UCSD-AML1 (cell line): Measurements from ENCODE around the gene CDK4.

Experiments used
- DNase-seq: peaks from one replicate; lab custom pipeline; 2025; ENCODE audit not compliant: unreplicated experiment; lab: John Stamatoyannopoulos, UW

The CDK4 gene

DNA sequence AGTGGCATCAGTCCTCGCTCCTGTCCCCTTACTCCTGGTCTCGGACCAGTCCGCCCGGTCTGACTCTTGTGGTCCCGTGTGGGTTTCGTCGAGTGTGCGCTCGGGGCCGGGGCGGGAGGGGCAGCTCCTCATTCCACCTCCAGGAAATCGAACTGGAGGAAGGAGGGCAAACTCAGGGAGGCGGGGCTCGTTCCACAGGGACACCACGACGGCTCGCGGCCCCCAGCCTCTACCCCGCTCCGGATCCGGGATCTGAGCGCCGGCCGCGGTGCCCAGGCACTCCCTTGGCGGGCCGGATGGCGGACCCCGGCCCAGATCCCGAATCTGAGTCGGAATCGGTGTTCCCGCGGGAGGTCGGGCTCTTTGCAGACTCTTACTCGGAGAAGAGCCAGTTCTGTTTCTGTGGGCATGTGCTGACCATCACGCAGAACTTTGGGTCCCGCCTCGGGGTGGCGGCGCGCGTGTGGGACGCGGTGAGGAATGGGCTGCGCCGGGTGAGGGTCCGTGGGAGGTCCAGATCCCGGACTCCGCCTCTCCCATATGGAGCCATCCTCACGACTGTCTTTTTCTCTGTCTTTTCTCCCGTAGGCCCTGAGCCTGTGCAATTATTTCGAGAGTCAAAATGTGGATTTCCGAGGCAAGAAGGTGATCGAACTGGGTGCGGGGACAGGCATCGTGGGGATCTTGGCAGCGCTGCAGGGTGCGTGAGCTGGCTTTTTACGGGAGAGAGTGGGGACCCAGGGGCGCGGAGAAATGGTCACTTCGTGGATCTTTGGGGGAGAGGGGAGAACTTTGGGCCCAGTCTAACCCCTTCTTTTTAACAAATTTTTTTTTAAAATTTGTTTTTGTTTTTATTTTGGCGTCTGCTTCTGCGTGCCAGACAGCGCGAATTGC, 20.6 kb upstream of the CDK4 start, which contains the start of gene EEF1AKMT3:
EEF1AKMT3 (plus strand) TSS at position 186 of the 894 bp plus-strand sequence; CDS start at position 297, 111 bp downstream.
- peak; percentile 83 for DNase-seq

DNA sequence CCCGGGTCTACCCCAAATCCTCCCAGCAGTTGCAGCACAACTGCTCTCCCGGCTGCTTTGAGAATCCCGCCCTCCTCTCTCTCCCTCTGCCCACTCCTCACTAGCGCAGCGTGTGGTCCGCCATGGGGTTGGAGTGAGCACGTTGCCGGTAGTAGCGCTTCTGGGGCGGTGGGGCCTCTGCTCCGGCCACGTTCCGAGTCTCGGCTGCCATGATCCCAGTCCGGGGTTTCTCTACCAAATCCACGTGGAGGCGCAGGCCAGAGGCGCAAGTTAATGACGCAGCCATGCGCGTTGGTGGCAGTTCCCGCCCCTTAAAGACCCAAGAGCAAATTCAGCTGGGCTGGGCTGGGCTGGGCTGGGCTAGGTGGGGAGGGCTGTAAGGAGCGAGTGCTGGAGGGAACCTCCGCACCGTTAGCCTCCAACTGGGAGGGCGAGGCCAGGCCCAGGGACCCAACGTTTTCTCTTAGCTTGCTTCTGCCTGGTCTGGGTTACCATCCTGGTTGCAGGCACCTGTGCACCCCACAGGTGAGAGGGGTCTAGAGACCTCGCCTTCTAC, 19.8 kb upstream of the CDK4 start, which contains the start of gene METTL1:
METTL1 (minus strand) TSS at position 233 of the 556 bp plus-strand sequence; CDS start at position 211, 22 bp downstream.
- peak; percentile 95 for DNase-seq

DNA sequence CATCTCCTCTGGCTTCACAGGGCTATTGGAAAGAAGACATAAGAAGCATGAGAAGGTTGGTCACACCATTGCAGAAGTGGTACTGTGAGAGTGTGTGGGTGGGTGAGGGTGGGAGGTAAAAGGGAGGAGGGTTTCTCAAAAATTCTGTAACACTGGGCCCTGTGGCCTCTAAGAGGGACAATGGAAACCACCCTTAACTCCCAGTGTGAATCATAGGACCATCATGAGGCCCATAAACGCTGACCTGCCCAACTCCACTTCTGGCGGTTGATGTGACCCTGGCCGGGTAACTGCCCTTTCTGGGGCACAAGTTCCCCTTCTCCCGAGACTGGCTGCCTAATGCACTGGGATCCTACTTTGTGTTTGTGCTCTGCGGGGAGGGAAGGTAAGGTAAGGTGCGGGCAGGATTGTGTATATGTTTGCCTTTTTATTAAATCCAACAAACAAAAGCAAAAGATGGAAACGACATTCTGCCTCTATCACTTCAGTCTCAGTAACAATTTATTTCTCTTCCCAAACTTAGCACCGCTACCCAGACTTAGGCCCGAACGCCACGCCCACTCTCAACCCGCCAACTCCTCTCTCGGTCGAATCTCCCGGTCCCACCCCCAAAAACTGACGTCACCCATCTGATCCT, 19.2 kb upstream of the CDK4 start:
- DNase-seq, result peak; percentile 94

DNA sequence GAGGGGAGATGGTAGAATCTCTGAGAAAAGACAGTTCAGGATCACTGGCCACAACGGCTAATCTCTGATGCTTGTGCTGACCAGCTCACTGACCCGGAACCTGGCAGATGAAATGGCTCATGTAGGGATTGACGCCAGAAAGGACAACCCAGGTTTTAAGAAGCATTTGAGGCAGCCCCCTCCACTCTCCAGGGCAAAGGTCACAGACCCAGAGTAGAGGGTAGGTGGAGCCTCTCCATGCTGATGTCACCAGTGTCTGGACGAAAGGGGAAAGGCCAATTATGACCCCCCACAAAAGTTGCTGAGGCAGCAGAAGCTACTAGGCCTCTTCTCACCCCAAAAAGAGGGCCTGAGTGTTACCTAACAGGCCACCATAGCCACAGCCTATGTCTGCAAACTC, 18.6 kb upstream of the CDK4 start:
- DNase-seq, result no peak

DNA sequence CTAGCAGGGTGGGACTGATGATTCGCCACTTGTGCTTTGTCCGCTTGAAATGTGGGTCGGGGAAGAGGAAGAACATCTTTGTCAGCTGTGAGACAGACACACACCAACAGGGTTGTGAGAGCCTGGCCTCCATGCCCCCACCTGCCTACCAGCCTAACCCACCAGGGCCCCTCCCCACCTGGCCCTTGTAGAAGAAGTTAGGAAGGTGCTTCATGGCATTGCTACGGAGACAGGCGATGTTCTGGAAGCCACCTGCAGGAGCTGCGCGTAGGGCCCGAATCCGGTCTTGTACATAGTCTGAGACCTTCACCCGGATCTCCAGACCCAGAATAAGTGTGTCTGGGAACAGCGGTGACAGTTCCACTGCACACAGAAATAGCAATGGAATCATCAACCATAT, 17.5 kb upstream of the CDK4 start:
- DNase-seq, result no peak

DNA sequence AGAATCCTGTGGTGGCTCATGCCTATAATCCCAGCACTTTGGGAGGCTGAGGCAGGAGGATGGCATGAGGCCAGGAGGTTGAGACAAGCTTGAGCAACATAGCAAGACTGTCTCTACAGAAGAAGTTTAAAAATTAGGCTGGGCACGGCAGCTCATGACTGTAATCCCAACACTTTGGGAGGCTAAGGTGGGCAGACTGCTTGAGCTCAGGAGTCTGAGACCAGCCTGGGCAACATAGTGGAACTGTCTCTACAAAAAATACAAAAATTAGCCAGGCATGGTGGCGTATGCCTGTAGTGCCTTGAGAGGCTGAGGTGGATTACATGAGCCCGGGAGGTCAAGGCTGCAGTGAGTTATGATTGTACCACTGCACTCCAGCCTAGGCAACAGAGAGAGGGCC, 15.8 kb upstream of the CDK4 start:
- no peak for DNase-seq

DNA sequence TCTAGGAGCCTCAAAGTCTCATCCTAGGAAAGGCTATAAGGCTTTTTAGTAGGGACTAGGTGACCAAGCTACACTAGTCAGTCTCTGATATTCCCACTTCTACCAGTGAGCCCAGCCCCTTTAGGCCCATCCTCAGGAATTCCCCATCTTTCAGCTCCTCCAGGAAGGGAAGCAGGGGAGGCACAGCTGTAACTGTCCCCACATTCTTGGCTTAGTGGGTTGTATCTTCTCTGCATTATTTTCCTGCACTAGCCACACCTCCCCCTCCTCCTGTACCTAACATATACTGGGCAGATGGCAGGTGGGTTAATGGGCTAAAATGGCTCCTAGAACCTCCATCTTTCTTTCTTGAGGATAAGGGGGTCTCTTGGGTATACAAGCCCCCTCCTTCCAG, 15.2 kb upstream of the CDK4 start:
- DNase-seq, result no peak

DNA sequence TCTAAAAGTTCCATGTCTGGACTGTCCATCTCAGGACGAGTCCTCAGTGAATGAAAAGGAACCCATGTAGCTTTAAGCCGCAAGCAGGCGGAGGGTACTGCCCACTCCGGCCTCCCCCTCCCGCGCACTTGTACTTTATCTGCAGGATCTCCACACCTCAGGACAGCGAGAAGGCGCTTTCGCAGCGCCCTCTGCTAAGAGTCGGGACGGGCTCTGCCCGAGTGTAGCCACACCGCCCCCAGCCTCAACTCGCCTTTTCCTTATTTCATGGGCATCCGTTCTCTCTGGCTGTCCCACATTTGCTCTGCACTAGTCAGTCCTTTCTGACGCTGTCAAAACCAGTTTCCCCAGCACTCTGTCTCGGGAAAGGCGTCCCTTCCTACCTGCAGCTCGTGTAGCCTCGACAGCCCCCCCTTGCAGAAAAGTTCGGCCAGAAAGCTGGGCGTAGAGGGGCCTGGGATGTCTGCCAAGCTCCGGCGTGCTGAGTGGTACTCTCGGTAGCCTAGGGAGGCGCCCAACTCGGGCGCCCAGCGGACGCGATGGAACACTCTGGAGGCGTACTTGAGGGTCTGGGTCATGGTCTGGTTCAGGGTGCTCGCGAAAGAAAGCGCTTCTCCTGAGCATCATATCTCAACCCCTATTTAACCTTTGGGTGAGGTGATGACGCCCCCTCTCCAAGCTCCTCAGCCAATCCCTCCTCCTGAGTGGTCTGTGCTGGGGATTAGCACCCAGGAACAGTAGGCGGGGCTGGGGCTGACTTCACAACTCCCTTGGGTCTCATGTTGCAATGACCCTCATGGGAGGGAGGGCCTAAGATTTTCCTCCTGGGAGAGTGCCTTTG, 14.6 kb upstream of the CDK4 start, which contains the start of gene CYP27B1:
CYP27B1 (minus strand) TSS at position 615 of the 841 bp plus-strand sequence; CDS start at position 578, 37 bp downstream.
- DNase-seq, result no peak

DNA sequence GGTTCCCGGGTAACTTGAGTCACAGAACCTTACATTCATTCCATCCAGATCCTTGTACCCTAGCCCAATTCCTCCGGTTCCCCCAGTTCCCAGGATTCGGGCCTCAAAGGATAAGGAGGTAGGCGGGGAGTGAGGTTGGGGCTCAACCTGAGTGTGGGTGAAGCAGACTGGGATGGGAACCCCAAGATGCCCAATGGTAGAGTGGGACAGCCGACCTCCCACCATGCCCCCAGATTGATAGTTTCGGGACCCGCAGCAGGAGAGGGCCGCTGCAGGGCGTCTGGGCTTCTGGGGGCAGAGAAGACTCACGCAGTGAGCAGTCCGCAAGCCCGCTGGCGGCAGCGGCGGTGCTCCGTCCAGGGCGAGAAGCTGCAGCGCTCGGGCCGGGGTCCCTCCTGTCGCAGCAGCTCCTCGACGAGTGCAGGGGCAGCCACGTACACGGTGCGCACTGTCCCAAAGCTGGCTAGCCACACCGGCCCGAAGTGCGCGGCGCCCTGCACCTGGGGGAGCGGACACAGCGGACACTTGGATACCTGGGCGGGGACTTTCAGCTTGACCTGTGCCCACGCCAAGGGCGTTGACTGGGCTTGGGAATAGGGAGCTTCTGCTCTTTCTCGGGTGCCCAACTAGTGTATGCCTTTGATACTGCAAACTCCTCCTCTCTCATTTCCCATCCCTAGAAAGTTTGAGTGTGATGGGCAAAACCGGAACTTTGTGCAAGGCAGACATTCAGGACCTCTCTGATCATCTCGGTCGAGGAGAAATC, 13.8 kb upstream of the CDK4 start:
- no peak for DNase-seq

DNA sequence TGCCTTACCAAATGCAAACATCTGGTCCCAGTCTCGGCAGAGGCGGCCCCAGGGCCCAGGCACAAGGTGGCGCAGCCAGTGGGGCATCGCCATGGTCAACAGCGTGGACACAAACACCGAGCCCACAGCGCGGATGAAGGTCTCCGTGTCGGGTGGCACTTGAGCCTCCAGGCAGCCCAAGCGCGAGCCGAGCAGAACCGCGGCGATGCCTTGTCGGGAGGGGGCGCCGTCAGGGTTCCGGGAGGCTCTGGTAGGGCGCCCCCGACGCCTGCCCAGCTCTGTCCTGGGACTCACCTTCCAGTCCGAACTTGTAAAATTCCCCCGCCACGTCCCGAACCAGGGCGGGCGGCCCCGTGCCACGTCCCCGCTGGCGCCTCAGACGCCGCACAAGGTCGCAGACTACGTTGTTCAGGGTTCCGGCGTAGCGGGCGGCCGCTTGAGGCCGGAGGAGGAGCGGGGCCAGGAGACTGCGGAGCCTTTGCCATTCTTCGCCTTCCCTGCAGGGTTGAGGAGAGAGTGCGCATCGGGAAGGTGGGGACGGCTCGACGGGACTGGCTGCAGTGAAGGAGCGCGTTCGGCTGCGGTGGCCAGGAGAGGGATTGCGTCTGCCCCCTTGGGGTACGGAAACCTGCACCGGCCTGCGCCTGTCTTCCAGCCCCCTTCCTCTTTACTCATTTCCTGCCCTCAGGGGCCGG, 13.0 kb upstream of the CDK4 start:
- DNase-seq, result peak; percentile 34

DNA sequence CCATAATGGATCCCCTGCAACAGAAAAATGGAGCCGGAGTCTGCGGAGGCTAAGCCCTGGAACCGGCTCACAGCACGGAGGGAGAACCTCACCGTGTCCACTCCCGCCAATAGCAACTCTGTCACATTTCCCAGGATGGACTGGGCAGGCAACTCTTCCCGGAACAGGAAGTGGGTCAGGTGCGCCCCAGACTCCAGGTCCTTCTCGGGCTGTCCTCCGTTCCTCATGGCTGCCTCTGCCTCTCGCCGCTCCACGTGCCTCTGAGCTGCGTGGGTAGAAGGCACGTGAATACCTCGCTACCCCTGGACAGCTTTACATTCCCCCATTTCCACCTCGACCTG, 12.5 kb upstream of the CDK4 start:
- DNase-seq, result no peak

DNA sequence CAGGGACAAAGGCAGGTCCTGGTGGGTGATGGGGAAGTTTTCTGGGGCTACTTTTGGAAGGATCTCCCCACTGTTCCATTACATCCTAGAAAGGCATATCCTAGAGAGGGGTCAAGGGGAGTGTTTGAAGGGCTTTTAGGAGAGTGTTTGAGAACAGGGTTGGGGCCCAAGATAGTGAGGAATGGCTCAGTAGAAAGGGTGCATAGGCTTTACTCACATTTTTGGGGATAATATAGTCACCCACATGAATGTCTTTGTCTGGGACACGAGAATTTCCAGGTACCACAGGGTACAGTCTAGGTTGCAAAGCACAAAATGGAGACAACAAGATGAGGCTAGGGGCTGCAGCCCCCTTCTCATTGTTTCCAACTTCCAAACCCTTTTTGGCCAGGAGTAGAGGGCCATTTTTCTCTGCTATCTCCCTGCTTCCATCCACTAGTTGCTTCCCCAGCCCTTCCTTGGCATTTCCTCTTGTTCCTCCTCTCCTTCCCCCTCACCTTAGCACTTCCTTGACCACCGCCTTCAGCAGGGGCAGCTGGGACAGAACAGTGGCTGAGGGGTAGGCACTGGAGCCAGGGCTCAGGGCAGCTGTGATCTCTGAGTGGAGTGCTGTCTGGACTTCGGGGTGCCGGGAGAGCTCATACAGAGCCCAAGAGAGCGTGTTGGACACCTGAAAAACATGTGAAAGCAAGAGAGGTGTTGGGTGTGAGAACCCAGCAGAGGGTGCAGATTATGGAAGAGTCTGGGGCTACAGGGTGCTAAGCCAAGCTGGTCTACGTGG, 12.0 kb upstream of the CDK4 start:
- no peak for DNase-seq

DNA sequence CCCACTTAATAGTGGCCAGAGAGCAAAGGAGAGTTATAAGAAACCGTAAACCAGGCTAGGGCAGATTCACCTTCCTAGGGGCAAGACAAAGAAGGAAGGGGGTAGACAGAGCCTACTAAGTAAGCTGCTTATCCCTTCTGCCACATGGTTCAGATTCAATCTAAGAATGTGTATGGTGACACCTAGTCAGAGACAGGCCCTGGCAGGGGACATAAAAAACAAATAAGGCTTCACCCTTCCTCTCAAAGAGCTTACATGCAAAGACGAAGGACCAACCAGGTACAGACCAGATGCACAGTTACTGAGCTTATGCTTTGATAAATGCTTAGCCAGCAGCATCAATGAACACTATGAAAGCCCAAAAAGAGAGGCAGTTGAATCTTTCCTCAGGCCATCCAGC, 10.4 kb upstream of the CDK4 start:
- DNase-seq, result no peak

DNA sequence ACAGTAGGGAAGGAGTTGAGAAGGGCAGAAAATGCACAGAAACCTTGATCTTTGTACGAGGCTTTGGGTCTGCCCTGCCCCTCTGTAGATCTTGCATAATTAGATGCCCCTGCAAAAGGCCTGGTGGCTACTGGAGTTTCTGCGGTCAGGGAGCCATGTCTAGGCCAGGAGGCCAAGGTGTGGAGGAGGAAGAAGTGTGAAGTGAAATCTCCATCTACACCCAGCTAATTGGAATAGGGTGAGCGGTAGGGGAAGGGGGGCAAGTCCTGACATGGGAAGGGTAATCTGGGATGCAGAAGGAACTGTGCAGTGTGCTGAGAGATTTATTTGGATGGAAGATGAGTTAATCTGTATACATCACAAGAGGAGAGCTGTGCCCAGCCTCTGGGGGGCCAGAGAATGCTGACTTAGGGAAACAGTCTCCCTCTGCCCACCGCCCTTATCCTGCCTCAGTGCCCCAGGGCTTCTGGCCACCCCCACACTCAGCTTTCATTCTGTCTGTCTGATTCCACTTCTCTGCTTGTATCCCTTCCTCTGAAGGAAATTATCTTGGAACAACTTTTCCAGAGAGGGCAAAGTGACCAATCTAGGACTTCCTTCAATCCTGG, 9.4 kb upstream of the CDK4 start:
- DNase-seq, result no peak

DNA sequence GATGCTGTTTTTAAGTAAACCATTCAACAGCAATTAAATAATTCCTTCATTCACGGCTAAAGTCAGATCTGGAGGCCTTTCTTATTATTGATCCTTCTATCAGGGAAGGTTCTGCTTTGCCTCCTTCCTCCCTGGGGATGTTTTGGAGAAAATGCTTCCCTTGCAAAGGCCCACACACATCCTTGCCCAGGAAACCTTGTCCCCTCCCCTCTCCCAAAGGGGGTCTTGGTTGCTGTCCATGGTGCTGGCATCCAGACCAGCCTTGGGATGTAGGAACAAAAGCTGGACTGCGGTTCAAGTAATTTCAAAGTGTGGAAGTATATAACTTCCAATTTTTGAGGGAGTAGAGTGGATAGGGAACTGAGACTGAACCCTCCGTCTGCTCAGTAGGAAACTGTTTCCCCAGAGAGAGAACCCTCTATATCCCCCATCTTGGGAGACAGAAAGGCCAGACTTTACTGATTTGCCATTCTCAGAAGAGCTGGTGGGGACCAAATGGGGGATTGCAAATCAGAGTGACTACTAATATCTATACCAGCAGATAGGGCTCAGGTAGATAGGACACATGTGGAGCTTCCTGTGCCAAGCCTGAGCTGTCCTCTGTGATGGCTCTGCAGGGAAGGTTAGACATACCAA, 8.4 kb upstream of the CDK4 start:
- no peak for DNase-seq

DNA sequence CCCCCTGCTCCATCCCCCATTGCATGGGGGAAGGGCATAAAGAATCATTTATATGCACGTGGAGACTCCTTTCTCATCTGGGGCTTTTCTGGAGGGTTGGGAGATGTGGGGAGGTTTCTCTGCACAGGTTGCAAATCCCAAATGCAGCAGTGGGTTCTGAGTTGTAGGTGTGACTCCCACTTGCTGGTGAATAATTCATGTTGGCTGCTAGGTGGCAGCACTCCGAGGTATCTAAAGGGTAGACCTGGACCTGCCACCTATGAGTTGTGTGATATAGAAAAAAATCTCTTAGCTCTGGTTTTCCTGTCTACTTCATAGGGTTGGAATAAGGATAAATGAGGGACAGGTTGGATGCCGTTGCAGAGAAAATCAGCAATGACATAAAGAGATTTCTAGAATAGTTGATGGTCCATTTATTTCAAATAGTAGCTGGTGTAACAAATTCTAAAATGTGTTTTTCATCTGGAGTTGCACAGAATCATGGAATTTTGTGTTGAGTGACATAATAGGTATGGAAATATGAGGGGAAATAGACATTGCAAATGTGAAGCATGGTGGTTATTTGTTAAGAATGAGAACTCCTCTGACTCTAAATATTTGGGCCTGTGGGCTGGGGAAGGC, 7.4 kb upstream of the CDK4 start:
- DNase-seq, result no peak

DNA sequence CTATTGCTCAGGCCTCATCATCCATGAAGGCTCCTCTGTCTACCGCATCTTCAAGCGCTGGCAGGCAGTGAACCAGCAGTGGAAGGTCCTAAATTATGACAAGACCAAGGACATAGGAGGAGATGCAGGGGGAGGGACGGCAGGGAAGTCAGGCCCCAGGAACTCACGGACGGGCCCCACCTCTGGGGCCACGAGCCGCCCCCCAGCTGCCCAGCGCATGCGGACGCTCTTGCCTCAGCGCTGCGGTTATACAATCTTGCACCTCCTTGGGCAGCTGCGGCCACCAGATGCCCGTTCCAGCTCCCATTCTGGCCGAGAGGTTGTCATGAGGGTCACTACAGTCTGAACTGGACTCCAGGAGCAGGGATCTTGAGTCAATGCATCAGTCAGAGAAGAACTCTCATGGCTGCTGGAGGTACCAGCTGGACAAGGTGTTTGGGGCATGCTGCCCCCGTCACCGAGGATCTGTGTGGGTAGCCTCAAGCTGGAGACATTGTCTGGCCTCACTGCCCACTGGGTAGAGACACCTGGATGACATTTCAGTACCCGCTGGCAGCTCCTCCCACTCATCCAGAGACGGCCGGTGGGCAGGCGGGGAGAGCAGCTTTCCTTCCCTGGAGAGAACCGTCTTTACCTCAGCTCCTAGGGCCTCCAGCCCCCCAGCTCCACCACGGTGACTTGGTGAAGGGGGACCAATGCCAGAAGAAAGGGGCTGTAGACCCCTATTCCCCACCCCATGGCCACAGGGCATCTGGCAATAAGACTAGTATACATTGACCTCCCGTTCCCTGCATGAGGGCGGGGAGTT, 6.6 kb upstream of the CDK4 start:
- no peak for DNase-seq
